Rectal smooth muscle tissue (tissue), 1 donor: Measurements from ENCODE around the gene CHRND.

Experiments used
- H3K27ac ChIP-seq: one replicate; pipeline ENCODE4 v1.7.0; 2013; ENCODE audit warnings: low read depth, low read length, inconsistent platforms
- H3K27me3 ChIP-seq: one replicate; pipeline ENCODE4 v1.7.0; 2013; ENCODE audit warnings: low read length; ENCODE audit not compliant: control insufficient read depth, insufficient read depth
- H3K36me3 ChIP-seq: one replicate; pipeline ENCODE4 v1.7.0; 2013; ENCODE audit warnings: low read length; ENCODE audit not compliant: control insufficient read depth, insufficient read depth
- H3K4me1 ChIP-seq: one replicate; pipeline ENCODE4 v1.7.0; 2013; ENCODE audit warnings: low read length; ENCODE audit not compliant: control insufficient read depth, insufficient read depth
- H3K4me3 ChIP-seq: one replicate; pipeline ENCODE4 v1.7.0; 2013; ENCODE audit warnings: low read length
- H3K9ac ChIP-seq: one replicate; pipeline ENCODE4 v1.7.0; 2013; ENCODE audit warnings: low read length

Gene CHRND

GRCh38 chr2:232573042-232573441, 47.1 kb downstream of the CHRND start:
- Histone ChIP-seq H3K4me1 (no peaks in the 10 kb centered on the region), H3K27ac (no peak overlapping the region), H3K4me3 (no peak overlapping the region), H3K27me3 (no peaks in the 10 kb centered on the region), H3K36me3 (peaks cover 22% of the 10 kb centered on the region), H3K9ac (no peak overlapping the region)

GRCh38 chr2:232573771-232574435, 47.9 kb downstream of the CHRND start:
- H3K27ac ChIP-seq, result no peak overlapping the region
- no peak overlapping the region for H3K9ac ChIP-seq
- H3K4me1 ChIP-seq, result no peaks in the 10 kb centered on the region
- peaks cover 15% of the 10 kb centered on the region for H3K36me3 ChIP-seq
- no peaks in the 10 kb centered on the region for H3K27me3 ChIP-seq
- H3K4me3 ChIP-seq, result no peak overlapping the region

GRCh38 chr2:232574674-232575403, 48.9 kb downstream of the CHRND start:
- Histone ChIP-seq H3K9ac (no peak overlapping the region), H3K27ac (no peak overlapping the region), H3K36me3 (peaks cover 7% of the 10 kb centered on the region), H3K27me3 (no peaks in the 10 kb centered on the region), H3K4me3 (no peak overlapping the region), H3K4me1 (no peaks in the 10 kb centered on the region)

- peaks cover 7% of the 10 kb centered on the region for H3K36me3 ChIP-seq
- no peaks in the 10 kb centered on the region for H3K27me3 ChIP-seq
- H3K4me1 ChIP-seq, result no peaks in the 10 kb centered on the region
- H3K27ac ChIP-seq, result no peak overlapping the region
- no peak overlapping the region for H3K4me3 ChIP-seq
- no peak overlapping the region for H3K9ac ChIP-seq
These were observed 49.4 kb downstream of the CHRND start for GRCh38 chr2:232575404-232575746.

GRCh38 chr2:232576995-232577394, 51.0 kb downstream of the CHRND start:
- H3K4me1 ChIP-seq, result no peaks in the 10 kb centered on the region
- peaks cover 6% of the 10 kb centered on the region for H3K36me3 ChIP-seq
- H3K27ac ChIP-seq, result no peak overlapping the region
- H3K4me3 ChIP-seq, result no peak overlapping the region
- no peak overlapping the region for H3K9ac ChIP-seq
- no peaks in the 10 kb centered on the region for H3K27me3 ChIP-seq

GRCh38 chr2:232577841-232578240, 51.9 kb downstream of the CHRND start:
- no peak overlapping the region for H3K27ac ChIP-seq
- H3K36me3 ChIP-seq, result peaks cover 6% of the 10 kb centered on the region
- no peaks in the 10 kb centered on the region for H3K4me1 ChIP-seq
- H3K9ac ChIP-seq, result no peak overlapping the region
- H3K4me3 ChIP-seq, result no peak overlapping the region
- H3K27me3 ChIP-seq, result no peaks in the 10 kb centered on the region

- no peak overlapping the region for H3K9ac ChIP-seq
- H3K4me1 ChIP-seq, result no peaks in the 10 kb centered on the region
- no peak overlapping the region for H3K27ac ChIP-seq
- H3K4me3 ChIP-seq, result no peak overlapping the region
- H3K36me3 ChIP-seq, result peaks cover 6% of the 10 kb centered on the region
- H3K27me3 ChIP-seq, result no peaks in the 10 kb centered on the region
These were observed 52.7 kb downstream of the CHRND start for GRCh38 chr2:232578626-232579025.

GRCh38 chr2:232580648-232580981, 54.7 kb downstream of the CHRND start:
- peaks cover 7% of the 10 kb centered on the region for H3K36me3 ChIP-seq
- no peaks in the 10 kb centered on the region for H3K4me1 ChIP-seq
- H3K4me3 ChIP-seq, result no peak overlapping the region
- no peak overlapping the region for H3K9ac ChIP-seq
- no peaks in the 10 kb centered on the region for H3K27me3 ChIP-seq
- no peak overlapping the region for H3K27ac ChIP-seq

GRCh38 chr2:232581725-232582124, 55.8 kb downstream of the CHRND start:
- Histone ChIP-seq H3K4me1 (no peaks in the 10 kb centered on the region), H3K9ac (no peak overlapping the region), H3K4me3 (no peak overlapping the region), H3K36me3 (peaks cover 7% of the 10 kb centered on the region), H3K27ac (no peak overlapping the region), H3K27me3 (no peaks in the 10 kb centered on the region)

- H3K27ac ChIP-seq, result no peak overlapping the region
- no peaks in the 10 kb centered on the region for H3K4me1 ChIP-seq
- no peaks in the 10 kb centered on the region for H3K27me3 ChIP-seq
- no peak overlapping the region for H3K9ac ChIP-seq
- no peak overlapping the region for H3K4me3 ChIP-seq
- peaks cover 7% of the 10 kb centered on the region for H3K36me3 ChIP-seq
These were observed 58.3 kb downstream of the CHRND start for GRCh38 chr2:232584238-232584637.
